HG03064 (cell line): ENCODE results near the gene NFXL1.

ENCODE experiments used
- ATAC-seq: cut with Tn5 transposase; IDR thresholded peaks from one replicate; pipeline ENCODE4 v1.9.1; 2021; ENCODE audit warnings: low read depth; ENCODE audit not compliant: unreplicated experiment

NFXL1 gene

DNA sequence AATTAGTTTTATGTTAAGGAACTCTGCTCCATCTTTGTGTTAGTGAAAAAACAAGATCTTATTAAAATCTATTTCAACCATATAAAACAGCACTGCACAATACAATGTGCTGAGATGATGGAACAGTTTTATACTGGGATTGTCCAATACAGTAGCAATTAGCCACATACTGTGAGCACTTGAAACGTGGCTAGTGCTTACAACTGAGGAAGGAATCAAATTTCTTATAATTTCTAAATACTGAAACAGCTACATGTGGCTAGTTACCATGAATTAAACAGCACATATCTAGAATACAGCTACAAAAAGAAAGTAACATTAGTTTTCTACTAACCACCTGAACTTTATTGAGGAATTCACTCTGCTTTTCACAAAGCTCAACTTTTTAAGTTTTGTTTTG, 14.7 kb downstream of the NFXL1 start:
- ATAC-seq: no peak

DNA sequence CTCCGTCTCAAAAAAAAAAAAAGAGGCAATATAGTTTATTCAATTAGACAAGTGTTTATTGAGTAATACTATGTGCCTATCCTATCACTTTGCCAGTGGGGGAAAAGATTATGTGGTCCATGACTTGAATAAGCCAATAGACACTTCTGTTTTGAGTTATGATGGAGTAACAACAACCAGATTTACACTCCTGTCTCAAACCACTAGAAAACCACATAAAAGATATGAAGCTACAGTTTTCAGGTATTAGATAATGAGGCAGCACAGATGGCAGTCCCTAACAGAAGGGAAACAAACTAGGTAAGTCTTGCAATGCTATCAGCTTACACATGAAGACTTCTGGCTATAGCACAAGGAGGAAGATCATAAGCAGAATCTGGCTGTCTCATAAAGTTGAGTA, 22.5 kb downstream of the NFXL1 start:
- no peak for ATAC-seq

DNA sequence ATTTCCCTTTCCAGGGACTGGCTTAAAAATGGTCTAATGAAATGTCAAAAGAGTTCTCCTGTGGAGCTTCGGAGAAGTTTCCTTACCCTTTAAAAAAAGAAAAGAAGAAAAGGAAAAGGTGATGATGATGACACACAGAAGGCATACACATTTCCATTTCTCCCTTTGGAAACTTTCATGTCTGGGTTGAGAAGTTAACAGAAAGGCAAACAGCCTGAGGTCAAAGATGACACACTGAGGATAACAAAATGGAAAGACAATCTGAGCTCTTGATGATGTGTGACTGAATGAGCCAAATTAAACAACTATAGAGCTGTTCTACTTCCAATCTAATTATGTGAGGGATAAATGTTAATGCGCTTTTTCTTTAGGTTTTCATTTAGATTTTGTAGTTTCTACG, 32.2 kb downstream of the NFXL1 start:
- no peak for ATAC-seq

DNA sequence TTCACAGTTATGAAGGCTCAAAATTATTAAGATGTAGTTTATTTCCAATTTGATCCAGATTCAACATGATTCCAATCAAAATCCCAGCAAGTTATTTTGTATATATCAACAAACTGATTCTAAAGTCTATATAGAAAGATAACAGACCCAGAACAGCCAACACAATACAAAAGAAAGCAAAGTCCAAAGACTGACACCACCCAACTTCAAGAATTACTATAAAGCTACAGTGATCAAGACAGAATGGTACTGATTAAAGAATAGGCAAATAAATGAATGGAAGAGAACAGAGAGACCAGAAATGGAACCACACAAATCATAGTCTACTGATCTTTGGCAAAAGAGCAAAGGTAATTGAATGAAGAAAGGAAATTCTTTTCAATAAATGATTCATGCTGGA, 34.9 kb downstream of the NFXL1 start:
- no peak for ATAC-seq

DNA sequence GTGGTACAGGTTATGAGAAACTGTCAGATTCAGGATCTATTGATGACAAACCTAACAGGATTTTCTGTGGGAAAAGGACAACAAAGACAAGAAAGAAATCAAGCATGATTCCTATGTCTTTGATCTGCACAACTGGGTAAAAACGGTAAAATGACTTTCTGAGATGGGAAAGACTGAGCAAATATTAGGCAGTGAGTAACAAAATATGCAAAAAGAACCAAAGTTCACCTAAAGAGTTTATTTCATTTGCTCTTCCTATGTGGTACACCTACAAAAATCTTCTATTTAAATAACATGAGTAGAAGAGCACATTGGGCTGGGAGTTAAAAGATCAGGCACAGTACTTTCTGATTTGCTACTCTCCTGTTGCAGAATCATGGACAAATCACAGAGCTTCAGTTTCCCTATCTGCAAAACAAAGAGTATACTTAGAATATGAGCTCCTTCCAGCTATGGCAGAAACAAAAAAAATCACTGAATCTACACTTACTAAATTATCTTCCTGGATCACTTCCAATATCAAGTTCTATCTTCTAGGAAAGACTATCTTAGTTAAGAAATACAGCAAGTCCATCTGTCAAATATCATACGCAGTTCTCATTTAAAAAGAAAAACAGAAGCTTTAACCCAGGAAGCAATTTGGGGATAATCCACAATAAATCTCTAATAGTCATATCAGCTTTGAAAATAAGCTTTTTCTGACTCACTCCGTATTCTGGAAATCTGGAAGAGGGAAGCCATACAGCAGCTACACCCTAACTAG, 37.4 kb downstream of the NFXL1 start:
- ATAC-seq: no peak

DNA sequence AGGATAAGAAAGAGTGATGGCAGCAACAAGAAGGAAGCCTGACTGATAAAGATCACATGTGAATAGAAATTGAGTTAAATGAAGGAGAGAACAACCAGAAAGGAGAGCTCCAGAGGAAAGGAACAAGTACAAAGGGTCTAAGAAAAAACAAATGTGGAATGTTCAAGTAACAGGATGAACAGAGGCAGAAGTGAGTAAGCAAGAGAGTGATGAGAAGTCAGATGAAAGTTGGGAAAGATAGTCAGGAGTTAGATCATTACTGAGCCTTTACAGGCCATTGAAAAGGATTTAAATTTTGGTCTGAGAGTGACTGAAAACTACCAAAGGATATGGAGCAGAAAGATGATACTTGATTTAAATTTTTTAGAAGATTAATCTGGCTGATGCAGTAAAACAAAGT, 38.1 kb downstream of the NFXL1 start:
- ATAC-seq: no peak

DNA sequence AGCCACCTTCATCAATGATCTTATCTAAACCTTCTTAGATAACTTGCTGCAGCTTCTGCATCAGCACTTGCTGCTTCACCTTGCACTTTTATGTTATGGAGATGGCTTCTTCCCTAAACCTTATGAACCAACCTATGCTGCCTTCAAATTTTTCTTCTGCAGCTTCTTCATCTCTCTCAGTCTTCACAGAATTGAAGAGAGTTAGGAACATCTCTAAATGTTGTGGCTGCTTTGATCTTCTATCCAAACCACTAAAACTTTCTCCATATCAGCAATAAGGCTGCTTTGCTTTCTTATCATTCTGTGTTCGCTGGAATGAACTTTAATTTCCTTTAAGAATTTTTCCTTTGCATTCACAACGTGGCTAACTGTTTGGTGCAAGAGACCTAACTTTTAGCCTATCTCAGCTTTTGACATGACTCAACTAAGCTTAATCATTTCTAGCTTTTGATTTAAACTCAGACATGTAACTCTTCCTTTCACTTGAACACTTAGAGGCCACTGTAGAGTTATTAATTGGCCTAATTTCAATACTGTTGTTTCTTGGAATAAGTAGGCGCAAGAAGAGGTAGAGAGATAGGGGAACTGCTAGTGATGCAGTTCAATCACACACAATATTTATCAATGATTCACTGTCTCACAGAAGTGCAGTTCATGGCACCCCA, 40.4 kb downstream of the NFXL1 start:
- no peak for ATAC-seq

DNA sequence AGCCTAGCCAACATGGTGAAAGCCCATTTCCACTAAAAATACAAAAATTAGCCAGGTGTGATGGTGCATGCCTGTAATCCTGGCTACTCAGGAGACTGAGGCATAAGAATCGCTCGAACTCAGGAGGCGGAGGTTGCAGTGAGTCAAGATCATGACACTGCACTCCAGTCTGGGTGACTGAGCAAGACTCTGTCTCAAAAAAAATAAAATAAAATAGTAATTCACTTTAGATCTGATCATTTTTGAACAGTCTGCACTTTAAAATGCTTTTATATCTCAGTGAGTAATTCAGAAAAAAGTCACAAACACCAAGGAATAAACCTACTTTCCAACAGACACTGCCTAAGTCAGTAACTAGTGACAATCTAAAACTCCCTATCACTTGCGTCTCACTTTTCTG, 50.9 kb downstream of the NFXL1 start:
- no peak for ATAC-seq

DNA sequence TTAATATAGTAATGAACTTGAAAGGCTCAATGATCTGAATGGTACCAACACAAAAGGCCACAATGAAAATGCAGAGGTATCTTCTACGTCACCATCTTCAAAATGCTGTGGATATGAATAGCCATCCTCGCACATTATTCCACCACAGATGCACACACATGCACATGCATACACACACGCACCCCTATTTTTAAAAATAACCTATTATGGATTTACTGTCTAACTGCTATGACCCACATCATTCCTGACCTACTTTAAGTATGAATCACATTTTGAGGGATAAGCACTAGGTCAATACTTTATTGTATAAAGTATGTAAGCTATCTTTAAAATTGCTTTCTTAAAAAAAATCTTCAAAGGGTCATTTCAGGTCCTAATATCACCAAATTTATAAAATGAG, 52.1 kb downstream of the NFXL1 start:
- ATAC-seq: no peak

DNA sequence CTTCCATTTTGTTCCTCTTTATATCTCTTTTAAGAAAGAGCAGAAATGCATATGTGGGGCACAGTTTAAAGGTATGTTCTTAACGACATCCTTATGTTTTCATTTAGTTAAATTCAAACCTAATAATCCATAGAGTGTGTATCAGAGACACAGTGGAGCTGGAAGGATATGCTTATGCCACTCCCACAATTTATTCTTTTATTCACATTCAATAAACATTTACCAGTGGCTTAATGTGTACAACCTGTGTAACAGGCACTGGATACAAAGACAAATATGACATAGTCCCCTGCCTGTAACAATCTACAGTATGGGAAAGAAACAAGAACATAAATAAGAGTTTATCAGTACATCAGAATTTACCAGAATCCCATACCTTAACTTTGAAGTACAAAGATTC, 54.1 kb downstream of the NFXL1 start:
- no peak for ATAC-seq

DNA sequence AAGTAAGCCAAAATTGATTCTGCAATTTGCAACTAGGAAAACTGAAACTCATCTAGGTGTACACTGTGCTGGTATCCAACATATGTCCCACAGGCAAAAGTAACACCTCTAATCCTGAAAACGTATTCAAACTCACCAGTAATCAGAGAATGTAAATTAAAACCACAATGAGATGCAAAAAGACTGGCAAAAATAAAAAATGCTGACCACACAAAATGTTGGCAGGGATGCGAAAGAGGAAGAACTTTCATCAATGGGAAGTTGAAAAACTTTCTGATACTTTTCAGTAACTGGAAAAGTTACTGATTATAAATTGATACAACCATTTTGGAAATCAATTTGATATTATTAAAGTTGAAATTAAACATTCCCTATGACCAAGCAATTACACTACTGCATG, 56.4 kb downstream of the NFXL1 start:
- ATAC-seq: no peak

DNA sequence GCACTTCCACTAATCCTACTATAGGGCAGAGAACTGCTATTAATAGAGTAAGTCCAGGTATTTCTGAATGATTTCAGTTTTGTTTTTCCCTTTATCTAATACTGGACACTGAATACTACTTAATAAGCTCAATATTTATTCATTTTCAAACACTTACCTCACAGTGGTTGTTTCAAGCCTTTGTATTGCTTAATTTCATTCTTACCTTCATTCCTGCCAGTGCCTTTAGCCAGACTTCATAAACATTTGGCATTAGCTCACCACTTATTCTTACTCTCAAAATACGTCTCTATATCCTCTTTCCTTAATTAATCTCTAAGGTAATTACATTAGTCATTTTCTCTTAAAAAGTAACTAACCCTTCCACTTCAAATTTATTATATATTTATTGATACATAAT, 57.7 kb downstream of the NFXL1 start:
- ATAC-seq: no peak

DNA sequence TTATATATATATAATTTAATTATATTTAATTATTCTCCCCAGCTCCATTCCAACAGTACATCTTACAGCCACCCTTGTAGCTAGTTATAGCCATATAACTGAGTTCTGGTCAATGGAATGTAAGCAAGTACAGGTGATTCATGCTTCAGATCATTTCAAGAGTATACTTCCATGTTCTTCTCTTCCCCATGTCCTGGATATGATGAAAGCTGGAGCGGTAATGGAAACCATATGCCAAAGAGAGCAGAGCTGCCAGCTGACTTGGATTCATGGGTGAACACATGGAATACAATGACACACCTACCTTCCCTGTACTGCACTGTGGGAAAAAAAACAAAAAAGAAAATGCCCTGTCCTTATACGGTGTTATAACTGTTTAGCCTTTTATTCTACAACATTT, 59.0 kb downstream of the NFXL1 start:
- no peak for ATAC-seq

DNA sequence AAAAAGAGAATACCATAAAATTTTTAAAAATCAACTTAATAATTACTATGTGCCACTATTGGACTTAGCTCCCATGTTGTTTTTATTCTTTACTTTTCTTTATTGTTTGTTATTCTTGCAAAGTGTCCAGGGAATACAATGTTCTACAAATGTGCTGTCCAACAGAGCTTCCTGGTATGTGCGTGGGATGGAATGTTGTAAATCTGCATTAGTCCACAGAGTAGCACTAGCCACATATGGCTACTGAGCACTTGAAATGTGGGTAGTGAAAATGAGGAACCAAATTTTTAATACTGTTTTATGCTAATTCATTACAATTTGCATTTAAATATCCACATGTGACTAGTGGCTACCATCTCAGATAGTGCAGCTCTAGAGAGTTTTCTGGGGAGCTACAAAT, 62.2 kb downstream of the NFXL1 start:
- no peak for ATAC-seq

DNA sequence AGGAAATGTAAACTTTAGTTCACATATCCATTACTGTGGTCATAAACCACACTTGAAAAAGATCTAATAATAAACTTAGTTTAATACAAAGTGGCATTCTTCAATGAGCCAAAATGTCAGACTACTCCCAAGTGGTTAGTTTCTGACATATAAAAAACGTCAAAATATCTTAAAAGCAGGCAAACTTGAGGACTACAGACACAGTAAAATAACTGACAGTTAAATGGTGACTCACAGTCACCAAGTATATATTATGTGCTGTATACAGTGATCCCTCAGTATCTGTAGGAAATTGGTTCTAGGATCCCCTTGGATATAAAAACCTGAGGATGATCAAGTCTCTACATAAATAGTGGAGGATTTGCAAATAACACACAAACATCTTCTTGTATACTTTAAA, 64.9 kb downstream of the NFXL1 start:
- ATAC-seq: no peak

DNA sequence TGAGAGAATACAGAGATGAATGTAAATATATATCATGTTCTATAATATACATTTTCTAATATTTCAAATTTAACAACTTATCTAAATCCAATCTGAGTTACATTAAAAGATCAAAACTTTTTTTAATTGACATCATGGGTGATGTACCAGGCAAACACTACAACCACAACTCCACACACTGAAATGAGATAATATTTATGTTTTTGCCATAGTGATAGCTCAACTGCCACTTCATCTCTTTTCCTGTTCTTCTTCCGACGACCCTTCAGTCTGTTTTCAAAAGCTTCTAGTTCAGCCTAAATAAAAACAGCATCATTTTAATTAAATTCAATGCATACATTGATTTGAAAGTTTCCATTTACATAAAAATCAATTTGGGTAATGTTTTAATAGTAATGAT, 66.3 kb downstream of the NFXL1 start:
- ATAC-seq: no peak

DNA sequence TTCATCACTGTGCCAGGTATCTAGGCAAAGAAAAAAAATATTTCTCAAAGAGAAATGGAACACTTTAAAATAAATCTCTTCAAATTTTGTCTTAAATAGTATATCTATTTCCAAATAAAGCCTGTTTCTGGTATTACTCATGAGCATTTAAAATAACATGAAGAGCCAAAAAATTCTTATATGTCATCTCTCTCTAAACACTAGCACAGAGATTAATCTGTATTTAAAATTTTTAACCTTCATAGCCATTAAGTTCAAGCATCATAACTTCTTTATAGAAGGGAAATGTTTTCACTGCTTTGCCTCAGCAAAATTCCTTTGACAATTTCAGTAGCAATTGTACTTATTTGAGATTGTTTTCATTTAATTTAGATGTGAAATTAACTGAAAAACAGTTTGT, 71.4 kb downstream of the NFXL1 start:
- no peak for ATAC-seq

DNA sequence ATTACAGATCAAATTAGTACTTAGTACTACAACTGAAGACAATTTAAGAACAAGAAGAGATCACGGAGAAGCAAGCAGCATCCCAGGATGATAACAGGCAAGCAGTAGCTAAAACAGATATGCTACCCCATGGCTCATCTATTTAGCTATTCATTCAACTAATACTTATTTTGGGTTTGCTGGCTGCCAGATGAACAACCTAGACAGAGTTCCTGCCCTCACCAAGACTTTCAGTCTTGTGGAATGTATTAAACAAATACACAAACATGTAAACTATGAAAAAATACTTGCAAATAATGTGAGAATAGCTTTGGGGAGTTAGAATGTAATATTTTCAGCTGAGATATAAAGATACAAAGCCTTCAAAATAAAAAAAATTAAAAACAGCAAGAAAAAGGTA, 74.1 kb downstream of the NFXL1 start:
- ATAC-seq: no peak

DNA sequence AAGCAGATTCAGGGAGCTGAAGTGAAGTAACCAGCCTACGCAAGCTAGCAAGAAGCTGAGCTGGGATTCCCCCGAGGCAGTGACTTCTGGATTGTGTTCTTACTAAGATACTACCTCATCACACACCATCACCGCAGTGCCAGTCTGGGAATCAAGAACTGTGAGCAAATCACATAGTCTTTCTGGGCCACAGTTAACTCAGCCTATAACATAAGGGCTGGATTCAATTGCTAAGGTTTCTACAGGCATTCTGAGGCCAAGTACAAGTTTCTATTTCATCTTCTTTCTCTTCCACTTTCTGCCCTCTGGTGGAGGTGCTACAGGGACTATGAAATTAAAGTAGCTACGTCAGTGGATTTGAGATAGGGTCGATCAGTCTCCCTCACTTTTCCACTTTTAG, 75.1 kb downstream of the NFXL1 start:
- ATAC-seq: no peak

DNA sequence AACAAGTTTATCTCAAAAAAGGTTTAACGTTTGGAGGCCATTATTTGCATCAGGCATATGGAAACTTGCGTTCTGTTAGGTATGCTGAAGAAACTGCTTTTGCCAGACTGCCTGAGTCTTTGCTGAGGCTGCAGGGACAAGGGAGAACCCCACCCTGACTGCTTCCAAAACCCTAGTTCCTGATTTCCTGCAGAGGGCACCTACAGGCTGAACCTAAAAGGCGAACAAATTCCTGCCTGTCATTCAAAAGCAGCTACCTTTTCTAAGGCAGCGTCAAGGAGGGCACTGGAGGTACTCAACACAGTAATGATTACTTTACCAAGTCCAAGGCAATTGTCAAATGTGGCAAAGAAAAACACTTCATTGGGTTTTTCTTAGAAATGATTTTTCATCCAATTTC, 75.9 kb downstream of the NFXL1 start:
- ATAC-seq: no peak

DNA sequence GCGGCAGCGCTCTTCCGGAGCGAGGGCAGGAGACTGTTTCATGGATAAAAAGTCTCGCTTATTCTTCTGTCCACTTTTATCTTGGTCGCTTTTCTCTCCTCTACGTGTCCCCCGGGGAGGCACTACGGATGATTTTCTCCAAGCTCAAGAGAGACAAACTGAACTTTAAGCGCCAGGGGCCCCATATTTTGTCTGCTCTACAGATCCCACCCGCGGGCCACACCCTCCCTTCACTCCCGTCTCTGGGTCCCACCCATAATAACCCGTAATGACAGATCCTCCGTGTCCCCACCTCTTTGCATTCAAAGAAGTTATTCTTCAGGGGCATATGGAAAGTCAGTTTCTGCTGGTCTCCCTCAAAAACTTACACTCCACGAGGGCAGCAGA, 76.5 kb downstream of the NFXL1 start, which contains the start of gene CORIN:
Gene CORIN, minus strand, starts transcription at position 160 of the 387 bp plus-strand sequence. Its CDS starts 118 bp downstream, at position 42.
- ATAC-seq: no peak
